ENCODE results near the gene TNIK. TPM values are rescaled to one million over a fixed set of nuclear protein-coding genes. Genes with fewer than 3 reads are reported as not detected.

Gene TNIK
- total RNA-seq, 1 donor from 2014 or later: 25.8 TPM

GRCh38 chr3:171417813-171418212 lies 42.4 kb downstream of the TNIK start:
- peak; percentile 75 for DNase-seq (ENCODE audit: low read depth)

- DNase-seq (ENCODE audit: low read depth): no peak
Observed at GRCh38 chr3:171417137-171417536, 43.1 kb downstream of the TNIK start.

DNA sequence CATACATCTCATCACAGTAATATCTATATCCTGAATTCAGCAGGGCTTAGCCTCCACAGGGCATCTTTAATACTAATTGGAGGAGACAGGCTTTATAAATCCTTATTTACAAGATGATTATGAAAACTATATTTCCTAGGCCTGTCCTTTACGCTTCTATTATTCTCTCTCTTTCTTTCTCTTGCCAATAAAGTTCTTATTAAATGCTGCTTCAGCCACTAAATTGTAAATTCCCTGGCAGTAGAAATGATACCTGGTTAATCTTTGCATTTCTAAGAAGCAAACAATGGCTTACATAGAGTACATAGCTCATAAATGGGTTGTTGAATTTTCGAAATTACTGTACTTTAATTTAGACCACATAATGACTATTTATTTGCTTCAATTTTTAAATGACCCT lies 43.5 kb downstream of the TNIK start:
- DNase-seq (ENCODE audit: low read depth): no peak

GRCh38 chr3:171416061-171416460 lies 44.1 kb downstream of the TNIK start:
- no peak for DNase-seq (ENCODE audit: low read depth)

DNA sequence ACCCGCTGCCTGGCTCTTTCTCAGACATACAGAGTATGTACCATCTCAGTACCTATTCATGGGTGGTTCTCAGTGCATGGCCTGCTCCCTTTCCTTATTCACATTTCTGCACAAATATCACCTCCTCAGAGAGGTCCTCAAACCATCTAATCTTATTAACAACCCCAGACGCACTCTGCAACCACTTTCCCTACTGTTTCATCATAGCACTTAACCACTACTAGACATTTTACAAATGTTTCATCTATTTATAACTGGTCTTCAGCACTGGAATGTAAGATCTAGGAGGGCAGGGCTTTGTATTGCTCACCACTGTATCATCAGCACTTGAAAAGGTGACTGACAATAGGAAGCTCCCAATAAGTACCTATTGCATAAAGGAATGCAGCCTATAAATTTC lies 45.1 kb downstream of the TNIK start:
- peak; percentile 84 for DNase-seq (ENCODE audit: low read depth)

GRCh38 chr3:171412473-171412872 lies 47.7 kb downstream of the TNIK start:
- DNase-seq (ENCODE audit: low read depth): no peak

- no peak for DNase-seq (ENCODE audit: low read depth)
Observed at GRCh38 chr3:171412054-171412453, 48.2 kb downstream of the TNIK start.

GRCh38 chr3:171410186-171410585 lies 50.0 kb downstream of the TNIK start:
- no peak for DNase-seq (ENCODE audit: low read depth)

GRCh38 chr3:171407759-171408158 lies 52.4 kb downstream of the TNIK start:
- peak; percentile 63 for DNase-seq (ENCODE audit: low read depth)

DNA sequence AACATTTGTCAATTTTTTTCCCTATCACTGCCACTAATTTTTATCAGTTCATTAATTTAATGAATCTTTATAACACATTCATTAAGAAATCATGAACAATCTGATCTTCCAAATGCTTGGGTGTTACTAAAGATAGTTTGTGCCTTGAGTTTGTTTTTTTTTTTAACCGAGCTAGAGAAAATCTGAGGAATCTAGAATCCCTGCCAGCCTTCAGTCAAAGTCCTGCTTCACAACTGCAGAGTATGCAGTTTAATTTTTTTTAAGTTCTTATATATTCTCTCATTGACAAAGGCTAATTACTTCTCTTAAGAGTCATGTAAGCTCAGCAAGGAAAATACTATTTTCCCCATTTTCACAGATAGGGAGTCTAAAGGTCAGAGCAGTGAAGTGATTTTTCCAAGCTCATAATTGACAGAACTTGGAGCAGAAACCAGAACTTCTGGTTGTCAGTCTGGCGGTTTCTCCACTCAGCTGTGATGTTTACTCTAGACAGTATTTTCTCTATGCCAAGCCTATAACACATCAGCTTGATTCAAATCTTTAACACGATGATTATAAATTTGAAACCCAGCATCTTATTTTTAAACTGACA lies 55.7 kb downstream of the TNIK start:
- peak; percentile 48 for DNase-seq (ENCODE audit: low read depth)

DNA sequence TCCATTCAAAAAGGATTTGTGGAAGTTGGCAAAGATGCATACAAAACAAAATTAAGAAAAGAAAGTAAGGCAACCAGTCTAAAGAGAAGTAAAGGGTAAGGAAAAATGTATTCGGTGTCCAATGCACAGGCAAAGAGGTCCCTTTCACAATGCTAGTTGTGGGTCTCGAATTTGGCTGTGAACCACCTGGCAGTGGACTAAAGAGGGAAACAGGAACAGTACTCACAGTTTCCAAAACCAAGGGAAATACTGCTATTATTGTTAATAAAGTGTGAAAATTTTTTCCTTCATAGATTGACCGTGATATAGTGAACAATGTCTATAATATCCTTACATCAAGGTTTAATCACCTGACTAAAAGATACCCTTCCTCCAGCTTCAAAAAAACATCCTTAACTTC lies 57.9 kb downstream of the TNIK start:
- no peak for DNase-seq (ENCODE audit: low read depth)

GRCh38 chr3:171401432-171401831 lies 58.8 kb downstream of the TNIK start:
- DNase-seq (ENCODE audit: low read depth): no peak

DNA sequence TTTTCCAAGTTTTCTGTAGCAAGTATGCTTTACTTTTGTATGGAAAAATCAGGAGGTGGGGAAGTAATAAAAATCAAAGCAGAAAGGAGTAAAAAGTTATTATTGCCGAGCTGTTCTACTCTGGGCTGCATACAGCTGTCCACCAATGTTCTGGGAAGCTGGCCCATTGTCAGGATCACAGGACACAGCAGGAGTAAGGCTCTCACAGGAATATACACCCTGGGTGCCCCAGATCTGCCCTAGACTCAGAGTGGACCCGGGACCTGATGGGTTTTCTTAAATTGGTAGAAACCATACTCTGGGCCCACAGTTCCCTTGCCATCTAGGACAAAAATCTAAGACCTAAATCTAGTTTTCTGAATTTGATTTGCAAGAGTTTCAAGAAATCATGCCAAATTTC lies 60.4 kb downstream of the TNIK start:
- no peak for DNase-seq (ENCODE audit: low read depth)

GRCh38 chr3:171398343-171398742 lies 61.9 kb downstream of the TNIK start:
- DNase-seq (ENCODE audit: low read depth): no peak

GRCh38 chr3:171397089-171397488 lies 63.1 kb downstream of the TNIK start:
- no peak for DNase-seq (ENCODE audit: low read depth)

DNA sequence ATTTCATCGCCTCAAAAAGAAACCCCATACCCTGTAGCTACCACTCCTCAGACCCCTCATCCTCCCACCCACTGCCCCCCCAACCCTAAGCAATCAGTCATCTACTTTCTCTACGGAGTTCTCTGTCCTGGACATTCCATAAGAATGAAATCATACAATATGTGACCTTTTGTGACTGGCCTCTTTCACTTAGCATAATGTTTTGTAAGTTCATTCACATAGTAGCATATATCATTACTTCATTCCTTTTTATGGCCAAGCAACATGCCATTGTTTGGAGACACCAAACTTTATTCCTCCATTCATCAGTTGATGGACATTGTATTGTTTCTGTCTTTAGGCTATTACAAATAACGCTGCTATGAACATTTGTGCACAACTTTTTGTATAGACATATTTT lies 64.2 kb downstream of the TNIK start:
- DNase-seq (ENCODE audit: low read depth): peak; percentile 43

GRCh38 chr3:171393032-171393744 lies 67.0 kb downstream of the TNIK start:
- peak; percentile 43 for DNase-seq (ENCODE audit: low read depth)

DNA sequence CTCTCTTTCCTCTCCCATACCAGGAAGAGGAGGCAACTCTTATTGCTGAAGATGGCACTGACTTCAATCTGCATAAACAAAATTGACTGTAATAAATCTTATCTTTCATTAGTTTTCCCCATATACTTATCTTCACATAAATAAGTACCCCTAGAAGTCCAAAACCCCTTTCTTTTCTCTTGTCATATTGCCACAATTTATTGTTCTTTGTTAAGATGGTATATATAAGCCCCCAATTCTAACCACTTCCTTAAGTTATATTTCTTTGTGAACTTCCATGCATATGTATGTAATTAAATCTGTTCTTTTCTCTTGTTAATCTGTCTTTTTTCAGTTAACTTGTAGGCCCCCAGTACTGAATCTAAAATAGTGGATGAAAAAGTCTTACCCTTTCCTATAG lies 68.8 kb downstream of the TNIK start:
- no peak for DNase-seq (ENCODE audit: low read depth)

DNA sequence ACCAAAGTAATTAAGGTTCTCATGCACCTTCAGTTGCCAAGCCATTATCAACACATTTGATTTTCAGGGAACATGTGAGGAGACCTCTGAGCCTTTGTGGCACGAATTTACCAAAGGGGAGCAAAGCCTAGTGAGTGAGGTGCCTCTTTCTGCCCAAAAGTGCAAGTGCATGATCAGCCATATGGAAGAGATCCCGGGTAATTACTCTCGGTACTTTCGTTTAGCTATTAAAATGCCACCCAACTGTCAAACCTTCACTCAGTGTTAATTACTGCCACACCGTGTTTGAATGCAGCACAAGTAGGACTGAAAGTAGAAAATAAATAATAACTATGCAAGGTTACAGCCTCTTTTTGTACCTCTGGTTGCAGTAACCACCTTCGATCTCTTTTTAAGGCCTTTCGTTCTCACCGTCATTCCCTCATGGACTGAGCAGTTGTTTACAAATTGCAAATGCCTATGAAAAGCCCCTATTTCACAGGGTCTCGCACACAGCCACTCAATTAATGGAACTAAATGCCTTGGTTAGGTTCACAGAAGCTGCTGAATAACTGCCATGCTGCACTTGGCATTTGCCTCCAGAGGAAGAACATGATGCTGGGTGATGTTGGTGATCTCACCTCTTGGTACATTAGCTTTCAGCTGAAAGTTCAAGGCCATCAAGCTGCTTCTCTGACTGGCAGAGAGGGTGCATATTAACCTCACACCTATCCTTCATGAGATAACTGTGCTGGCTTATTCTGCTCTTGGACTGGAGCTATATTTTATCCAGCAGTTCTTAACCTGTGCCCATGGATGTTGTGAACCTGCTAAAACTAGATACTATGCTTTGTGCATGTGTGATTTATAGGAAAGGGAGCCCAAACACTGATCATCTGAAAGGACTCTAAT lies 69.9 kb downstream of the TNIK start:
- peak; percentile 38 for DNase-seq (ENCODE audit: low read depth)

DNA sequence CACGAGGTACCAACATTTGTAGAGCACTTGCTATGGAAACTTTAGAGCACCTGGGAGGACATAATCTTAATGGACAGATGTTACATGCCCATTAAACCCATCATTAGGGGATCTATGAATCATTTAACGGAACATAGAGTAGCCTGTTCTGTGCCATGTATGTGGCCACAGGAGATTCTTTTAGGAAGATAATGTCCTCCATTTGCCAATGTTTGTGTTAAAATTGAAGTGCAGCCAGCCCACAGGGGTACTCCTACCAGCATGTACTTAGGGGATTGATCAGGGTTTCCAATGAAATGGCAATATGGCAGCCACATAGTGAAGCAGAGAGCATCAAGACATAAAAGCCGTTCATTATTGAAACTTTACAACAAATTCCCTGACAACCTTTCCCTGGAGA lies 70.7 kb downstream of the TNIK start:
- no peak for DNase-seq (ENCODE audit: low read depth)

GRCh38 chr3:171388527-171388926 lies 71.7 kb downstream of the TNIK start:
- DNase-seq (ENCODE audit: low read depth): no peak

GRCh38 chr3:171387062-171387461 lies 73.1 kb downstream of the TNIK start:
- DNase-seq (ENCODE audit: low read depth): no peak

DNA sequence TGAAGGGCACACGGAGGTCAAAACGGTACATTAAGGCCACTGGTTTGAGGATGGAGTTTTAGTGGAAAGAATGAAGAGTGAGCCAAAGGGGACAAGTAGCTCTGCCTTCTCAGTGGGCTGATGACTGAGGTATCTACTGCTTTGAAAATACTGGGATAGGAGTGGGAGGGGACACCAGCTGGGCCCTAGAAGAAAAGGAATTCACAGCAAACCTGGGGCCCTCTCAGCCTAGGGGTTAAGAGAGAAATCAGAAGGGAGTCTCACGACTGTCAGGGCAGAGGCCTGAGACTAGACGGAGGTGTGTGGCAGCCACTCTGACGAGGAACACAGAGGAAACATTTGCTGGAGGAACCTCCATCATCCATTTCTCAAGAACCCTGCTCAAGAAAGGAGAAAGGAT lies 75.1 kb downstream of the TNIK start:
- DNase-seq (ENCODE audit: low read depth): no peak

Data from renal cortical epithelial cell (primary cell).